ENCODE data around the gene CDKN2A.

- TF ChIP-seq CTCF (optimal IDR thresholded peaks at IDR 0.05 in 1 of 3, IDR thresholded peaks at IDR 0.05 in 1 of 3, conservative IDR thresholded peaks at IDR 0.05 in 1 of 3; ENCODE audit: extremely low read depth in 1 of 3, insufficient read depth in 2 of 3, low read length in 3 of 3), result no peak
- TF ChIP-seq EZH2 (IDR thresholded peaks at IDR 0.05; ENCODE audit: low read length), result no peak
These were observed 35.0 kb upstream of the CDKN2A start for GRCh38 chr9:22029231-22029630.
